ENCODE measurements around the gene PPP1R14B. TPM values are rescaled to one million over a fixed set of nuclear protein-coding genes. Genes with fewer than 3 reads are reported as not detected.

Gene PPP1R14B
- total and polyA plus RNA-seq, 7 donors = 129 to 522 (median 236) TPM

DNA sequence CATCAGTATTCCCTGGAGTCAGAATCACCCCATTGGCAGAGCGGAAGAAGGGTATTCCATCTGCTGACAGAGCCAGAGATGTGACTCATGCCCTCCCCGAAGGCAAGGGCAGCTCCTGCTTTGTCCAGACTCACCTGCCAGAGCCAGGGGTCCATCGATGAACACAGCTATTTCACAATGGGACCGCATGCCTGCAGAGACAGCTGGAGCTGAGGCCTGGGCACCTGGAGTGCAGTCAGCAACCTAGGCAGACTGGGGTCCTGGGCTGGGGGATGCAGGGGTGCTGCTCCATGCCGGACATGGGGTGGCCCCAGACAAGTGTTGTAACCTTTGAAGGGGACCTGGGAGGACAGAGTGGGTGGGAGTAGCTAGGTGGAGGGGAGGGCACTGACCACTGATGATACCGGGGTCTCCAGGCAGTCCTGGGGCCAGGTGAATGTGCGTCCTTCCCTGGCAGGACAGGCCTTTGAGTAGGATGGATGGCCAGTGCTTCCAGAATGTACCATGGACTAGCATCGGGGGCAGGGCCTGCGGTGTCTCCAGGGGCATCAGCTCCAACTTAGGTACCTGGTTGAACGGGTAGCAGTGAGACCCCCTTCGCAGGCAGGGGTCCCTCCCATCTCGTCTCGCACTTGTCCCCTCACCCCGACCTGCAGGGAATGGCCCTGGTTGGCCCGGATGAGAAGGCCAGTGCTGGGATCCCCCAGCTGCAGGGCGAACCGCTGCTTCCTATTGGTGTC lies 22.4 kb downstream of the PPP1R14B start:
- WGBS, 3 donors = 83 to 86% (median 83%) methylated on average over 17 of the region's 17 CpGs
- Histone ChIP-seq H3K27ac (peak overlapping the region; percentile 91), H3K4me1 (peaks cover 42% of the 10 kb centered on the region), H3K4me3 (peak overlapping the region; percentile 74), H3K36me3 (ENCODE audit: insufficient read depth in 1 of 2, low read depth in 1 of 2) (peaks cover 0 to 32% of the 10 kb centered on the region in 2 donors), H3K9me3 (no peaks in the 10 kb centered on the region), H3K27me3 (ENCODE audit: insufficient read depth in 3 of 3, low read length in 2 of 3) (no peaks in the 10 kb centered on the region)
- ATAC-seq (no peak), DNase-seq (no peak)
- intact Hi-C loops (cut with DNase I) = no loop called here
- TF ChIP-seq, protein P1, sequence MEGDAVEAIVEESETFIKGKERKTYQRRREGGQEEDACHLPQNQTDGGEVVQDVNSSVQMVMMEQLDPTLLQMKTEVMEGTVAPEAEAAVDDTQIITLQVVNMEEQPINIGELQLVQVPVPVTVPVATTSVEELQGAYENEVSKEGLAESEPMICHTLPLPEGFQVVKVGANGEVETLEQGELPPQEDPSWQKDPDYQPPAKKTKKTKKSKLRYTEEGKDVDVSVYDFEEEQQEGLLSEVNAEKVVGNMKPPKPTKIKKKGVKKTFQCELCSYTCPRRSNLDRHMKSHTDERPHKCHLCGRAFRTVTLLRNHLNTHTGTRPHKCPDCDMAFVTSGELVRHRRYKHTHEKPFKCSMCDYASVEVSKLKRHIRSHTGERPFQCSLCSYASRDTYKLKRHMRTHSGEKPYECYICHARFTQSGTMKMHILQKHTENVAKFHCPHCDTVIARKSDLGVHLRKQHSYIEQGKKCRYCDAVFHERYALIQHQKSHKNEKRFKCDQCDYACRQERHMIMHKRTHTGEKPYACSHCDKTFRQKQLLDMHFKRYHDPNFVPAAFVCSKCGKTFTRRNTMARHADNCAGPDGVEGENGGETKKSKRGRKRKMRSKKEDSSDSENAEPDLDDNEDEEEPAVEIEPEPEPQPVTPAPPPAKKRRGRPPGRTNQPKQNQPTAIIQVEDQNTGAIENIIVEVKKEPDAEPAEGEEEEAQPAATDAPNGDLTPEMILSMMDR (IDR thresholded peaks at IDR 0.05) = no peak

DNA sequence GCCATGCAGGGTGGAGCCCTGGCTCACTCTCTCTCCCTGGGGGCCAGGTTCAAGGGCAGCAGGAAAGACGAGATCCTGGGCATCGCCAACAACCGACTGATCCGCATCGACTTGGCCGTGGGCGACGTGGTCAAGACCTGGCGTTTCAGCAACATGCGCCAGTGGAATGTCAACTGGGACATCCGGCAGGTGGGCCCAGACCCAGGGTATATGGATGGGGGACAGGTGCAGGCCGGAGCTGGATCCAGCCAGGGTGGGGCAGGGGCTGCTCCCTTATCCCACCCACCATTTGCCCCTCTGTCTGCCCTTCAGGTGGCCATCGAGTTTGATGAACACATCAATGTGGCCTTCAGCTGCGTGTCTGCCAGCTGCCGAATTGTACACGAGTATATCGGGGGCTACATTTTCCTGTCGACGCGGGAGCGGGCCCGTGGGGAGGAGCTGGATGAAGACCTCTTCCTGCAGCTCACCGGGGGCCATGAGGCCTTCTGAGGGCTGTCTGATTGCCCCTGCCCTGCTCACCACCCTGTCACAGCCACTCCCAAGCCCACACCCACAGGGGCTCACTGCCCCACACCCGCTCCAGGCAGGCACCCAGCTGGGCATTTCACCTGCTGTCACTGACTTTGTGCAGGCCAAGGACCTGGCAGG lies 23.6 kb downstream of the PPP1R14B start:
- intact Hi-C loops (cut with DNase I) = no loop called here
- peaks cover 0 to 34% of the 10 kb centered on the region in 2 donors for H3K36me3 ChIP-seq (ENCODE audit: insufficient read depth in 1 of 2, low read depth in 1 of 2)
- peak overlapping the region; percentile 77 for H3K27ac ChIP-seq
- H3K27me3 ChIP-seq (ENCODE audit: insufficient read depth in 3 of 3, low read length in 2 of 3) = no peaks in the 10 kb centered on the region
- H3K4me1 ChIP-seq = peaks cover 40% of the 10 kb centered on the region
- H3K4me3 ChIP-seq = no peak overlapping the region
- peak; percentile 50 to 68 for DNase-seq
- ATAC-seq = peak in 2 of 4 donors; percentile 14 to 36
- TF ChIP-seq, protein P1 (IDR thresholded peaks at IDR 0.05) = no peak
- H3K9me3 ChIP-seq = no peaks in the 10 kb centered on the region
- WGBS, 3 donors = 31 to 44% (median 37%) methylated on average over 24 of the region's 24 CpGs

DNA sequence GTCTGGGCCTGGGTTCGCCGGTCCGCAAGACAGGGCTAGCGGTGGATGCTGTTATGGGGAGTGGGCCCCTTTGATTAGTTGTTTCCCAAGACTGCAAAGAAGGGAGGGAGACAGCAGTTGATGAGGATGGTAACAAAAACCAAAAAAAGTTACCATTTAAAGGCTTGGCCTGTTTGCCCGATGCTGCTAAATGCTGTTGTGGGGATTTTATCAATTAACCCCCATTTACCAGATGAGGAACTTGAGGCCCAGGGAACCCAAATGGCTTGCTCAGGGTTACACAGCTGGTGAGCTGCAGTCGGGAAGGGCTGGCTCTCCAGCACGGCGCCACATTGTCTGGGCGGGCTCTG lies 24.1 kb downstream of the PPP1R14B start:
- ATAC-seq (no peak), DNase-seq (no peak)
- no peaks in the 10 kb centered on the region for H3K9me3 ChIP-seq
- WGBS, 3 donors = 58 to 67% (median 59%) methylated on average over 9 of the region's 9 CpGs
- peaks cover 35% of the 10 kb centered on the region for H3K4me1 ChIP-seq
- intact Hi-C loops (cut with DNase I) = no loop called here
- TF ChIP-seq, protein P1 (IDR thresholded peaks at IDR 0.05) = no peak
- peaks cover 0 to 34% of the 10 kb centered on the region in 2 donors for H3K36me3 ChIP-seq (ENCODE audit: insufficient read depth in 1 of 2, low read depth in 1 of 2)
- H3K27ac ChIP-seq = peak overlapping the region; percentile 77
- no peak overlapping the region for H3K4me3 ChIP-seq
- H3K27me3 ChIP-seq (ENCODE audit: insufficient read depth in 3 of 3, low read length in 2 of 3) = no peaks in the 10 kb centered on the region

DNA sequence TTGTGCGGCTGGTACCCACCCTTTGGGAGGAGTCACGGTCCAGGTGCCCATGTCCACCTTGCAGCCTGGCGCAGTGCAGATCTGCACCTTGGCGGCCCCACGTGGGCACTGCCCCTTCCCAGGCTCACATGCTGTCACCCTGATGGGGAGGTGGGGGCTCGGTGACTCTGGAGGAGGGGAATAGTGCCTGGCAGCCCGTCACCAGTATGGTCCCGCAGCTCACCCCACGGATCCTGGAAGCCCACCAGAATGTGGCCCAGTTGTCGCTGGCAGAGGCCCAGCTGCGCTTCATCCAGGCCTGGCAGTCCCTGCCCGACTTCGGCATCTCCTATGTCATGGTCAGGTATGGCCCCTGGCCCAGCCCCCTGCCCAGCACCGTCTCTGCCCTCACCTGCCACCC lies 25.9 kb downstream of the PPP1R14B start:
- intact Hi-C loops (cut with DNase I) = no loop called here
- WGBS, 3 donors = 57 to 77% (median 58%) methylated on average over 11 to 14 of the region's 14 CpGs
- ATAC-seq (no peak), DNase-seq (no peak)
- Histone ChIP-seq H3K4me1 (peaks cover 24% of the 10 kb centered on the region), H3K27ac (no peak overlapping the region), H3K27me3 (ENCODE audit: insufficient read depth in 3 of 3, low read length in 2 of 3) (no peaks in the 10 kb centered on the region), H3K9me3 (no peaks in the 10 kb centered on the region), H3K36me3 (ENCODE audit: insufficient read depth in 1 of 2, low read depth in 1 of 2) (peaks cover 0 to 34% of the 10 kb centered on the region in 2 donors), H3K4me3 (no peak overlapping the region)
- TF ChIP-seq, protein P1 (IDR thresholded peaks at IDR 0.05) = no peak

Measured in psoas muscle (tissue), 8 donors.